GM23338 (cell line): ENCODE results near the gene RAB1B.

Experiments used
- CREB1 ChIP-seq: fragments of 250-450 bp; sonication (Bioruptor Pico); IDR thresholded peaks from 2 replicates; pipeline ENCODE4 v1.5.0; 2020; ENCODE audit warnings: low read depth, mild to moderate bottlenecking, moderate library complexity
- CTCF ChIP-seq, 2 experiments: fragments of 200-600 bp in 1 of 2; sonication (generic) in 1 of 2; conservative IDR thresholded peaks; 2 replicates each; pipeline versions ENCODE4 v1.5.1 to v1.6.1; 2016 to 2017; ENCODE audit warnings: antibody characterized with exemption in 2 of 2, low read depth in 2 of 2, mild to moderate bottlenecking in 2 of 2, moderate library complexity in 1 of 2
- ETS1 ChIP-seq: IDR thresholded peaks from 2 replicates; pipeline ENCODE4 v1.6.1; 2016; ENCODE audit warnings: antibody characterized with exemption
- EZH2 ChIP-seq: fragments of 200-600 bp; sonication (generic); IDR thresholded peaks from one replicate; pipeline ENCODE4 v1.8.0; 2017; ENCODE audit warnings: antibody characterized with exemption, mild to moderate bottlenecking, low read depth; ENCODE audit not compliant: unreplicated experiment
- POLR2AphosphoS5 ChIP-seq: IDR thresholded peaks from 2 replicates; pipeline ENCODE4 v1.6.1; 2016; ENCODE audit warnings: antibody characterized with exemption, low read depth
- REST ChIP-seq: IDR thresholded peaks from one replicate; pipeline ENCODE4 v1.6.1; 2018; ENCODE audit warnings: antibody characterized with exemption; ENCODE audit not compliant: unreplicated experiment
- STAT1 ChIP-seq: IDR thresholded peaks from one replicate; pipeline ENCODE4 v1.6.1; 2016; ENCODE audit warnings: antibody characterized with exemption; ENCODE audit not compliant: unreplicated experiment
- ZNF114 ChIP-seq: fragments of 250-450 bp; sonication (Bioruptor Pico); IDR thresholded peaks from 2 replicates; pipeline ENCODE4 v1.5.0; 2020; ENCODE audit warnings: mild to moderate bottlenecking, moderate library complexity

GRCh38 chr11:66277471-66278362 lies 9.3 kb downstream of the RAB1B start, which contains the start of gene CNIH2:
- TF ChIP-seq CTCF (conservative IDR thresholded peaks at IDR 0.05; ENCODE audit: low read depth in 2 of 2) (no peak), CREB1 (CRISPR knock-in tag) (no peak), POLR2AphosphoS5 (no peak; the same call in 1 of the 2 replicates), STAT1 (no peak), EZH2 (no peak), ZNF114 (no peak), REST (no peak), ETS1 (no peak)
